RWPE1 (cell line): ENCODE results near the gene CAMTA2.
A peak's percentile ranks its signal among the peaks of the same experiment; 100 is the strongest.

ENCODE experiments used
- CTCF ChIA-PET: fragments of 350-600 bp; sonication (Branson Sonifier 250); formaldehyde crosslinking; extraction: SDS; loops from one replicate; lab custom pipeline; 2021; lab: Yijun Ruan, JAX
- POLR2A ChIA-PET: fragments of 400-600 bp; formaldehyde crosslinking; extraction: SDS; loops from one replicate; lab custom pipeline; 2020; ENCODE audit warnings: antibody characterized with exemption; ENCODE audit not compliant: low non-redundant PET; lab: Yijun Ruan, JAX
- DNase-seq: peaks from one replicate; pipeline ENCODE4 v3.0.0; 2012; ENCODE audit warnings: low spot score
- H3K27ac ChIP-seq: fragments of 450-650 bp; 2 replicates; pipeline ENCODE4 v1.5.1; 2017
- CTCF ChIP-seq: fragments of 450-650 bp; conservative IDR thresholded peaks from 2 replicates; pipeline ENCODE4 v1.5.1; 2017; ENCODE audit warnings: low read depth, mild to moderate bottlenecking

The CAMTA2 gene

DNA sequence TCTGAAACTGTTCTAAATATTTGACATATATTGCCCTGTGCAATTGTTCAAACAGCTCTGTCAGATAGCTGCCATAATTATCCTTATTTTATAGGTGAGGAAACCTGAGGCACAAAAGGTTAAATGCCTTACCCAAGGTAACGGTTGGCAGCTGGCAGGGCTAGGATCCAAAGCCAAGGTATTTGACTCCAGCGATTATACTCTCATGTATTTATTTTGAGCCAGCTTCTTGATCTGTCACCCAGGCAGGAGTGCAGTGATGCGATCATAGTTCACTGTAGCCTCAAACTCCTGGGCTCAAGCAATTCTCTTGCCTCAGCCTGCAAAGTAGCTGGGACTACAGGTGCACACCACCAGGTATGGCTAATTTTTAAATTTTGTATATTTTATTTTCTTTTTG is 29.4 kb downstream of the CAMTA2 start:
- TF ChIP-seq CTCF = no peak
- ChIA-PET POLR2A (no interaction called here), CTCF (interaction anchor here (0.6 kb wide), 1 partner anchor 32 kb away, joined by 4 read pairs; no protein-coding TSS in a partner anchor)
- peak overlapping the region; percentile 37 for H3K27ac ChIP-seq
- DNase-seq = no peak

- H3K27ac ChIP-seq = peak overlapping the region; percentile 37; the same call in 1 of the 2 replicates
- no peak for DNase-seq
- POLR2A ChIA-PET = interaction anchor here (0.7 kb wide), 1 partner anchor 10 kb away, joined by 3 read pairs; no protein-coding TSS in a partner anchor
- TF ChIP-seq CTCF = no peak
- CTCF ChIA-PET = interaction anchor here (0.6 kb wide), 1 partner anchor 39 kb away, joined by 3 read pairs; no protein-coding TSS in a partner anchor
Observed at GRCh38 chr17:4956493-4957061, 30.9 kb downstream of the CAMTA2 start.

DNA sequence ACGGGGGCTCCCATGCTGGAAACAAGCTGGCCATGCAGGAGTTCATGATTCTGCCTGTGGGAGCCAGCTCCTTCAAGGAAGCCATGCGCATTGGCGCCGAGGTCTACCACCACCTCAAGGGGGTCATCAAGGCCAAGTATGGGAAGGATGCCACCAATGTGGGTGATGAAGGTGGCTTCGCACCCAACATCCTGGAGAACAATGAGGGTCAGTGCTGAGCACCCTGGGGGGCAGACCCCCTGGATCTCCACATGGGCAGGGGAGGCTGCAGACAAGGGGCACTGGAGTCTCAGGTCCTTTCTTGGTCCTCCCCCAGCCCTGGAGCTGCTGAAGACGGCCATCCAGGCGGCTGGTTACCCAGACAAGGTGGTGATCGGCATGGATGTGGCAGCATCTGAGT is 32.4 kb downstream of the CAMTA2 start:
- no peak overlapping the region for H3K27ac ChIP-seq
- ChIA-PET CTCF (no interaction called here), POLR2A (interaction anchor here (0.8 kb wide), 1 partner anchor 43 kb away, joined by 5 read pairs; the partner anchor contains the start of gene KIF1C)
- no peak for DNase-seq
- no peak for TF ChIP-seq CTCF

GRCh38 chr17:4953451-4953961 is 34.0 kb downstream of the CAMTA2 start:
- H3K27ac ChIP-seq = peak overlapping the region; percentile 100
- ChIA-PET POLR2A (no interaction called here), CTCF (interaction anchor here (1.1 kb wide), 1 partner anchor 34 kb away, joined by 4 read pairs; the partner anchor contains the start of gene CAMTA2)
- TF ChIP-seq CTCF = no peak
- no peak for DNase-seq

DNA sequence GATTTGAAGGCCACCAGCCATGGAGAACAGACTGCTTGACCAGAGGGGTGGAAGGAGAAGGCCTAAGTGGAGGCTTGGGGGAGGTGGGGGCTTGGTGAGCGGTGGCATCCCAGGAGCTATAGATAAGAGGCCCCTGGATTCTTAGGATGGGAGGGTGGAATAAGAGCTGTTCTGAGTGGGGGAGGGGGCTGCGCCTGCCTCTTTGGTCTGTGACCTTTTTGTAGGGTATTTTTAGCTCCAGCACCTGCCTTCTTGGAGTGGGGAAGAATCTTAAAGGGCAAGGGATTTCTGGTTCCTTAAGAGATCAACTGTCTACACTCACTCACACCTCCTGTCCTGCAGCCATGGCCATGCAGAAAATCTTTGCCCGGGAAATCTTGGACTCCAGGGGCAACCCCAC is 36.0 kb downstream of the CAMTA2 start:
- TF ChIP-seq CTCF = no peak
- DNase-seq = no peak
- CTCF ChIA-PET = interaction anchor here (1.5 kb wide), 1 partner anchor 36 kb away, joined by 3 read pairs; the partner anchor contains the start of gene CAMTA2
- POLR2A ChIA-PET = interaction anchor here (0.6 to 1.8 kb wide), 2 partner anchors 14 to 16 kb away, joined by 4 to 5 read pairs; partner anchors contain the start of gene SPAG7
- peak overlapping the region; percentile 100 for H3K27ac ChIP-seq

GRCh38 chr17:4950746-4951204 is 36.7 kb downstream of the CAMTA2 start, which contains the start of gene ENO3:
ENO3 (plus strand) TSS chr17:4951119; CDS start chr17:4951830, 711 bp downstream.
- no peak for TF ChIP-seq CTCF
- DNase-seq = no peak
- ChIA-PET CTCF (interaction anchor here (1.5 kb wide), 1 partner anchor 37 kb away, joined by 3 read pairs; the partner anchor contains the start of gene CAMTA2), POLR2A (interaction anchor here (1.8 kb wide), 1 partner anchor 17 kb away, joined by 5 read pairs; the partner anchor contains the start of gene SPAG7)
- peak within 1 kb of the TSS; percentile 100 for H3K27ac ChIP-seq
